Measurements from ENCODE around the gene ELN. TPM values are rescaled to one million over a fixed set of nuclear protein-coding genes. Genes with fewer than 3 reads are reported as not detected.

Gene ELN
- total RNA-seq, 2 experiments from 2014 or later: not detected

DNA sequence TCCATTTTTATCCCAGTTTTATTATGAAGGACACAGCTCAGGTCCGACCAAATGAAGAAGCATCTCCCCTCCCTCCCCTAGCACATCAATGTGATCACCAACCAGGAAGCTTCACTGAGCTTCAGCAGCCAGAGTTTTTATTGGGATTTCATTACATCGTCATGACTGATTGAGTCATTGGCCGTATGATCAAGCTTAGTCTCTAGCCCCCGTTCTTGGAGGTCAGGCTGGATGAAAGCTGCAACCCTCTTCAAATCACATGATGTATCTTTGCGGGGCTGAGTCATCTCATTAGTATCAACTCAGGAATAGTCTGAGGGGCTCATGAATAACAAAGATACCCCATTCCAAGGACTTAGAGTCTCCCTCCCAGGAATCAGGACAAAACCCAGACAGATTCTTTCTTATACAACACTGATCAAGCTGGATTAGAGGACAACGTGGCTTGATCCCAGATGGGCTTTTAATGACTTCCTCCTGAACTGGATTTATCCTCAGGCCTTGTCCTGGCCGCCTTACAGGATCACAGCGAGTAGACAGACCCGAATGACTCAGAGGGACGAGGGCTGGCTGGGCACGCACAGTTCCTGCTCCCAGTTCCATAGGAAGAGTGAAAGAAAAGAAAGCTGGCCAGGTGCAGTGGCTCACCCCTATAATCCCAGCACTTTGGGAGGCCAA is 70.1 kb downstream of the ELN start:
- ChIA-PET POLR2A (interaction anchor here (0.8 kb wide), 1 partner anchor 385 kb away, joined by 3 read pairs; no protein-coding TSS in a partner anchor), CTCF (no interaction called here)
- H3K27me3 Mint-ChIP-seq (ENCODE audit: low read depth): no peaks in the 10 kb centered on the region

DNA sequence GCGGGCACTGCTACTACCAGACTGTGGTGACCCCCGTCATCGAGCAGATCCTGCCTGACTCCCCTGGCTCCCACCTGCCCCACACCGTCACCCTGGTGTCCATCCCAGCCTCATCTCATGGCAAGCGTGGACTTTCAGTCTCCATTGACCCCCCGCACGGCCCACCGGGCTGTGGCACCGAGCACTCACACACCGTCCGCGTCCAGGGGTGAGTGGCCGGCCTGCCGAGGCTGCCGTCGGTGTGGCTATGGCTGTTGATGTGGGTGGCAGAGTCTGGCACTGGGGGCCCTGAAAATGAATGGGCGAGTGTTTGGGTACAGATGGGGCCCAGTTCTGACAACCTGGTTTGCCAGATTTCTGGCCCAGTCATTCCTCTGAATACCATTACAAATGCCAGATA is 71.1 kb downstream of the ELN start:
- POLR2A ChIA-PET: interaction anchor here (0.8 kb wide), 1 partner anchor 384 kb away, joined by 3 read pairs; no protein-coding TSS in a partner anchor
- peaks cover 42% of the 10 kb centered on the region for H3K36me3 Mint-ChIP-seq (ENCODE audit: low read depth)

More for the DNA sequence above, 70.1 kb downstream of the ELN start:
- peaks cover 25% of the 10 kb centered on the region for H3K4me1 Mint-ChIP-seq (ENCODE audit: low read depth)
- no peak overlapping the region for H3K4me3 Mint-ChIP-seq
- H3K9me3 Mint-ChIP-seq (ENCODE audit: insufficient read depth): no peaks in the 10 kb centered on the region
- DNase-seq: no peak
- peaks cover 38% of the 10 kb centered on the region for H3K36me3 Mint-ChIP-seq (ENCODE audit: low read depth)
- ATAC-seq: no peak
- H3K27ac Mint-ChIP-seq: peak overlapping the region; percentile 42

DNA sequence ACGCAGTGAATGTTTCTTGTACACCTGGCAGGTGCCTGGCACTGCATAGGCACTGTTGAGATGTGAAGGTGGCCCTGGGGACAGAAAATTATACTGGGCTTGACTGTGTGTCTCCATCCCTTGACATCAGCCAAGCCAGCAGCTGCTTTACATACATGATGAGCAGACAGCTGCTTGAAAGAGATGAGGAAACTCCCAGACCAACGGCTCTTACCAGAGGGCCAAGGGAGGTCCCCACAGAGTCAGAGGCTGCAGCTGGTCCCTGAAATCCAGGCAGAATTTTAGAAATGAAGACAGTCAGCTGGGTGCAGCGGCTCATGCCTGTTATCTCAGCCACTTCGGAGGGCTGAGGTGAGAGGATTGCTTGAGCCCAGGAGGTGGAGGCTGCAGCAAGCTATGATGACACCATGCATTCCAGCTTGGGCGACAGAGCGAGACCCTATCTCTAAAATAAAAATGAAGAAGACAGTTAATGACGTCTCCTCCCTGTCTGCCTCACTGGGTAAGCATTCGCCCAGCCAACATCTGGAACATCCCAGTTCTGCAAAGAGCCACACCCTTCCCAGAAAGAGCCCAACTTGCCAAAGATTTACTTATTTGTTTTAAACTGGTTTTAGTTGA is 73.2 kb downstream of the ELN start:
- ChIA-PET CTCF (interaction anchor here (0.9 kb wide), 1 partner anchor 105 kb away, joined by 4 read pairs; no protein-coding TSS in a partner anchor), POLR2A (no interaction called here)
- Mint-ChIP-seq H3K4me3 (no peak overlapping the region), H3K9me3 (ENCODE audit: insufficient read depth) (no peaks in the 10 kb centered on the region), H3K27me3 (ENCODE audit: low read depth) (no peaks in the 10 kb centered on the region), H3K4me1 (ENCODE audit: low read depth) (peaks cover 3% of the 10 kb centered on the region), H3K36me3 (ENCODE audit: low read depth) (peaks cover 40% of the 10 kb centered on the region), H3K27ac (peak overlapping the region; percentile 39)
- no peak for DNase-seq
- ATAC-seq: no peak

More for the DNA sequence above, 71.1 kb downstream of the ELN start:
- DNase-seq (no peak), ATAC-seq (no peak)
- no peaks in the 10 kb centered on the region for H3K27me3 Mint-ChIP-seq (ENCODE audit: low read depth)
- H3K9me3 Mint-ChIP-seq (ENCODE audit: insufficient read depth): no peaks in the 10 kb centered on the region
- H3K27ac Mint-ChIP-seq: no peak overlapping the region
- peaks cover 16% of the 10 kb centered on the region for H3K4me1 Mint-ChIP-seq (ENCODE audit: low read depth)
- CTCF ChIA-PET: no interaction called here
- no peak overlapping the region for H3K4me3 Mint-ChIP-seq

DNA sequence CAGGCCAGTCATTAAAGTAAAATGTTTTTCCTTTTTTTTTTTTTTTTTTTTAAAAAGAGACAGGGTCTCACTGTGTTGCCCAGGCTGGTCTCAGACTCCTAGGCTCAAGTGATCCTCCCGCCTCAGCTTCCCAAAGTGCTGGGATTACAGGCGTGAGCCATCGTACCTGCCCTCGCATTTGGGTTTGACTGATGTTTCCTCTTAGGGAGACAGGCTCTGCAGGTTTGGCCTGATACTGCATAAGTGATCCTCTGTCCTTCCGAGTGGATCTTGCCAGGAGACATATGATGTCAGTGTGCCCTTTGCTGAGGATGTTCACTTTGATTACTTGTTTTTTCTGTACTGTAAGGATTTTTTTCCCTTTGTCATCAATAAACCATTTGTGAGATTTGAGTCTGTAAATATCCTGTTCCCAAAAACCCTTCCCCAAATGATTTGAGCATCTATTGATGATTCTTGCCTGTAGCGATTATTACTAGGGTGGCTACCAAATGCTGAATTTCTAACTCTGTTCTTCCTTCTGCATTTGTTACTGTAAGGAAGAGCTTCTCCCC is 75.3 kb downstream of the ELN start:
- peaks cover 3% of the 10 kb centered on the region for H3K4me1 Mint-ChIP-seq (ENCODE audit: low read depth)
- H3K27me3 Mint-ChIP-seq (ENCODE audit: low read depth): no peaks in the 10 kb centered on the region
- ChIA-PET CTCF (interaction anchor here (1.5 kb wide), 1 partner anchor 103 kb away, joined by 3 read pairs; no protein-coding TSS in a partner anchor), POLR2A (no interaction called here)
- H3K4me3 Mint-ChIP-seq: no peak overlapping the region
- no peak overlapping the region for H3K27ac Mint-ChIP-seq
- ATAC-seq: no peak
- H3K36me3 Mint-ChIP-seq (ENCODE audit: low read depth): peaks cover 30% of the 10 kb centered on the region
- no peak for DNase-seq
- H3K9me3 Mint-ChIP-seq (ENCODE audit: insufficient read depth): no peaks in the 10 kb centered on the region

DNA sequence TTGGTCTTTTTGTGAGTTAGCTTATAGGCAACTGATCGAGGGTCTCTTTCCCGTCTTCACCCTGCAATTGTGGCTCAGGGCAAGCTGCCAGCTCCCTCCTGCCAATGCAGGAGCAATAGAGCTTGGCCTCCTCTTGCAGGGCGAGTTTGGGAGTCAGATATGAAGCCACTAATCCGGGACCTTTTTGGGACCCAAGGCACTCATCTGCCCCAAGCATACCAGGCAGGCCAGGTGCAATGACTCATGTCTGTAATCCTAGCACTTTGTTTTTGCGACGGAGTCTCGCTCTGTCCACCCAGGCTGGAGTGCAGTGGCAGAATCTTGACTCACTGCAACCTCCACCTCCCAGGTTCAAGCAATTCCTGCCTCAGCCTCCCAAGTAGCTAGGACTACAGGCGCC is 76.7 kb downstream of the ELN start:
- CTCF ChIA-PET: interaction anchor here (1.5 kb wide), 1 partner anchor 101 kb away, joined by 3 read pairs; no protein-coding TSS in a partner anchor
- Mint-ChIP-seq H3K4me3 (no peak overlapping the region), H3K27me3 (ENCODE audit: low read depth) (no peaks in the 10 kb centered on the region), H3K9me3 (ENCODE audit: insufficient read depth) (no peaks in the 10 kb centered on the region), H3K36me3 (ENCODE audit: low read depth) (peaks cover 25% of the 10 kb centered on the region), H3K27ac (no peak overlapping the region), H3K4me1 (ENCODE audit: low read depth) (peaks cover 3% of the 10 kb centered on the region)
- no peak for ATAC-seq
- POLR2A ChIA-PET: interaction anchor here (0.7 to 1.2 kb wide), 2 partner anchors 71 to 258 kb away, joined by 3 read pairs; no protein-coding TSS in a partner anchor
- DNase-seq: no peak

DNA sequence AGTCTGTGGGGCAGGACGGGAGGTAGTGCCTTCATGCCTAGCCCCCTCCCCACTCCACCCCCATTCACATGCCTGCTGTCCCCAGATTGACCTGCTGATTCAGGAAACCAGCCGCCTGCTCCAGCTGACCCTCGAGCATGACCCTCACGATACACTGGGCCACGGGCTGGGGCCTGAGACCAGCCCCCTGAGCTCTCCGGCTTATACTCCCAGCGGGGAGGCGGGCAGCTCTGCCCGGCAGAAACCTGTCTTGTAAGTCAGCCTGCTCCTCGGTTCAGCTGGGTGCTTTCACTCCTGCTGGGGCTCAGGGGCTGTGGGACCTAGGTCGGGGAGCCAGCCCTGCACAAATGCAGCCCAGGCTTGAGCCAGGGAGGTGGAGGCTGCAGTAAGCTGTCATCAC is 78.0 kb downstream of the ELN start:
- ChIA-PET CTCF (no interaction called here), POLR2A (no interaction called here)
- no peaks in the 10 kb centered on the region for H3K9me3 Mint-ChIP-seq (ENCODE audit: insufficient read depth)
- no peaks in the 10 kb centered on the region for H3K4me1 Mint-ChIP-seq (ENCODE audit: low read depth)
- H3K27me3 Mint-ChIP-seq (ENCODE audit: low read depth): no peaks in the 10 kb centered on the region
- H3K27ac Mint-ChIP-seq: no peak overlapping the region
- ATAC-seq (no peak), DNase-seq (no peak)
- H3K4me3 Mint-ChIP-seq: no peak overlapping the region
- peaks cover 24% of the 10 kb centered on the region for H3K36me3 Mint-ChIP-seq (ENCODE audit: low read depth)

DNA sequence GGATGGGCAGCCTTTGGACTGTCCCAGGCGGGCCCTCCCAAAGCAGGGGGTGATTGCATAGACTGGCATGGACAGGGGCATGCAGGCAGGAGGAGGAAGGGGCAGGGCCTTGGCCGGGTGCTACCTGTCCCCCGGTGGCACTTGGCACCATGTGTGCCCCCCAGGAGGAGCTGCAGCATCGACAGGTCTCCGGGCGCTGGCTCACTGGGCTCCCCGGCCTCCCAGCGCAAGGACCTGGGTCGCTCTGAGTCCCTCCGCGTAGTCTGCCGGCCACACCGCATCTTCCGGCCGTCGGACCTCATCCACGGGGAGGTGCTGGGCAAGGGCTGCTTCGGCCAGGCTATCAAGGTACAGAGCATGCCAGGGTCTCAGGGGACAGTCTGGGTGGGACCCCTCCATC is 78.9 kb downstream of the ELN start:
- DNase-seq (no peak), ATAC-seq (no peak)
- no peak overlapping the region for H3K4me3 Mint-ChIP-seq
- no peak overlapping the region for H3K27ac Mint-ChIP-seq
- ChIA-PET CTCF (no interaction called here), POLR2A (no interaction called here)
- H3K9me3 Mint-ChIP-seq (ENCODE audit: insufficient read depth): no peaks in the 10 kb centered on the region
- peaks cover 30% of the 10 kb centered on the region for H3K36me3 Mint-ChIP-seq (ENCODE audit: low read depth)
- no peaks in the 10 kb centered on the region for H3K27me3 Mint-ChIP-seq (ENCODE audit: low read depth)
- no peaks in the 10 kb centered on the region for H3K4me1 Mint-ChIP-seq (ENCODE audit: low read depth)

DNA sequence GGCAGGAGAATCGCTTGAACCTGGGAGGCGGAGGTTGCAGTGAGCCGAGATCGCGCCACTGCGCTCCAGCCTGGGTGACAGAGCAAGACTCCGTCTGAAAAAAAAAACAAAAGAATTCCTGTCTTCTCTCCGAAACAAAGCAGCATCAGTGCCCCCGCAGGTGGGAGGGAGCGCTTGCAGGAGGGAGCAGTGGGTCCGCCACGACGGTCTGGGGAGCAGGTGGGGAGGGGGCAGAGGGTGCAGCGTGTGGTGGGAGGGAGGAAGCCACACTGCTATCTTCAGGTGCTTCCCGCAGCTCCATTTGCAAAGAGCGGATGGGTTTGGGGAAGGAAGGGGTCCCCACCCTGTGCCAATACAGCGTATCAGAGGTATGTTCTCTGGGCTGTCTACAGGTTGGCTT is 87.4 kb downstream of the ELN start:
- ATAC-seq: no peak
- DNase-seq: no peak
- no peaks in the 10 kb centered on the region for H3K9me3 Mint-ChIP-seq (ENCODE audit: insufficient read depth)
- ChIA-PET POLR2A (no interaction called here), CTCF (no interaction called here)
- H3K36me3 Mint-ChIP-seq (ENCODE audit: low read depth): peaks cover 22% of the 10 kb centered on the region
- H3K4me1 Mint-ChIP-seq (ENCODE audit: low read depth): no peaks in the 10 kb centered on the region
- no peak overlapping the region for H3K27ac Mint-ChIP-seq
- no peak overlapping the region for H3K4me3 Mint-ChIP-seq
- H3K27me3 Mint-ChIP-seq (ENCODE audit: low read depth): no peaks in the 10 kb centered on the region

DNA sequence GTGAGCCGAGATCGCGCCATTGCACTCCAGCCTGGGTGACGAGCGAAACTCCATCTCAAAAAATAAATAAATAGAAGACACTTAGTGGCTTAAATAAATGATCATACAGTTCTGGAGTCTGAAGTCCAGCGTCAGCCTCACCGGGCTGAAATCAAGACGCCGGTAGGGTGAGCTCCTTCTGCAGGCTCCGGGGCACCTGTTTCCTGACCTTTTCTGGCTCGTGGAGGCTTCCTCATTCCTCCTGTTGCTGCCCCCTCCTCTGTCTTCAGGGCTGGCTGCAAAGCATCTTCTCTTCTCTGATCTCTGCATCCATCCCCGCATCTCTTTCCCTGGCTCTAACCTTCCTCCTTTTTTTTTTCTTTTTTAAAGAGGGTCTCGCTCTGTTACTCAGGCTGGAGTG is 88.4 kb downstream of the ELN start:
- H3K4me3 Mint-ChIP-seq: no peak overlapping the region
- H3K36me3 Mint-ChIP-seq (ENCODE audit: low read depth): peaks cover 20% of the 10 kb centered on the region
- no peak overlapping the region for H3K27ac Mint-ChIP-seq
- ChIA-PET CTCF (no interaction called here), POLR2A (no interaction called here)
- no peaks in the 10 kb centered on the region for H3K4me1 Mint-ChIP-seq (ENCODE audit: low read depth)
- no peaks in the 10 kb centered on the region for H3K9me3 Mint-ChIP-seq (ENCODE audit: insufficient read depth)
- H3K27me3 Mint-ChIP-seq (ENCODE audit: low read depth): no peaks in the 10 kb centered on the region
- ATAC-seq (no peak), DNase-seq (no peak)

Other genes with a start within 250 kb of the ELN start
- gene CLDN4, start 197.2 kb upstream of the ELN start, total RNA-seq: under 1 TPM; 0.16 to 0.29 TPM
- not detected for gene METTL27, start 185.7 kb upstream of the ELN start, total RNA-seq
- gene TMEM270, start 167.0 kb upstream of the ELN start, total RNA-seq: not detected
- gene LIMK1, start 55.6 kb downstream of the ELN start, total RNA-seq: 10 to 100 TPM; 33.5 to 37.6 TPM
- 100 to 1,000 TPM; 287 to 302 TPM for gene EIF4H, start 146.2 kb downstream of the ELN start, total RNA-seq
- 10 to 100 TPM; 31.7 to 31.8 TPM for gene LAT2, start 181.8 kb downstream of the ELN start, total RNA-seq
- 10 to 100 TPM; 69.5 to 76.5 TPM for gene RFC2, start 226.2 kb downstream of the ELN start, total RNA-seq